WTC11 (cell line): ENCODE measurements around the gene ARID3B.

Source experiments
- CREM ChIP-seq: sonication (generic); formaldehyde crosslinking; IDR thresholded peaks from 2 replicates; pipeline ENCODE4 v1.8.1; 2022; ENCODE audit warnings: mild to moderate bottlenecking, missing genetic modification reagents, moderate library complexity
- ETV6 ChIP-seq: sonication (generic); formaldehyde crosslinking; IDR thresholded peaks from 2 replicates; pipeline ENCODE4 v1.8.1; 2022; ENCODE audit warnings: mild to moderate bottlenecking, missing genetic modification reagents
- ZNF121 ChIP-seq: sonication (generic); formaldehyde crosslinking; IDR thresholded peaks from 2 replicates; pipeline ENCODE4 v1.8.0; 2023; ENCODE audit warnings: missing genetic modification reagents
- TF ChIP-seq, protein P1 (sequence below): fragments of 200-600 bp; IDR thresholded peaks from 2 replicates; pipeline ENCODE4 v1.8.0; 2022; ENCODE audit warnings: antibody characterized with exemption

DNA sequence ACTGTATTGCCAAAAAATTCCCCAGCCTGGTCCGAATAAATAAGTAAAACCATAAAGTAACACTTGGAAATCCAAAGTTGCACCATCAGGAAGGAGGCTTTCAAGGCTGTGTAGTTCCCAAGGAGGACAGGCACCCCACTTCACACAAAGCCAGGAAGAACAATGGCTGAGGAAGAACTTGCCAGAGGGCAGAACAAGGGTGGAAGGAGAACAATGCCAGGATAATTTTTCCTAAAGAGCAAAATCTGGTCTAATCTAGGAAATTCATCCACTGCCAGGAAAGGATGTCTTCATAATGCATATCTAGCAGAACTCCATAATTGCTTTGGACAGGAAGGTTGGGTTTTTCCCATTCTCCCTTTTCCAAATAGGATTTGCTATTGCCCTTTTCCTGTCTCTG, 15.7 kb upstream of the ARID3B start:
- TF ChIP-seq, protein P1, sequence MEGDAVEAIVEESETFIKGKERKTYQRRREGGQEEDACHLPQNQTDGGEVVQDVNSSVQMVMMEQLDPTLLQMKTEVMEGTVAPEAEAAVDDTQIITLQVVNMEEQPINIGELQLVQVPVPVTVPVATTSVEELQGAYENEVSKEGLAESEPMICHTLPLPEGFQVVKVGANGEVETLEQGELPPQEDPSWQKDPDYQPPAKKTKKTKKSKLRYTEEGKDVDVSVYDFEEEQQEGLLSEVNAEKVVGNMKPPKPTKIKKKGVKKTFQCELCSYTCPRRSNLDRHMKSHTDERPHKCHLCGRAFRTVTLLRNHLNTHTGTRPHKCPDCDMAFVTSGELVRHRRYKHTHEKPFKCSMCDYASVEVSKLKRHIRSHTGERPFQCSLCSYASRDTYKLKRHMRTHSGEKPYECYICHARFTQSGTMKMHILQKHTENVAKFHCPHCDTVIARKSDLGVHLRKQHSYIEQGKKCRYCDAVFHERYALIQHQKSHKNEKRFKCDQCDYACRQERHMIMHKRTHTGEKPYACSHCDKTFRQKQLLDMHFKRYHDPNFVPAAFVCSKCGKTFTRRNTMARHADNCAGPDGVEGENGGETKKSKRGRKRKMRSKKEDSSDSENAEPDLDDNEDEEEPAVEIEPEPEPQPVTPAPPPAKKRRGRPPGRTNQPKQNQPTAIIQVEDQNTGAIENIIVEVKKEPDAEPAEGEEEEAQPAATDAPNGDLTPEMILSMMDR = no peak
- TF ChIP-seq CREM (no peak), ZNF121 (no peak), ETV6 (no peak)
